HG03103 (cell line): ENCODE measurements around the gene RAB17.
A peak's percentile ranks its signal among the peaks of the same experiment; 100 is the strongest.

Experiments
- ATAC-seq: cut with Tn5 transposase; IDR thresholded peaks from one replicate; pipeline ENCODE4 v1.9.1; 2021; ENCODE audit warnings: low read depth; ENCODE audit not compliant: unreplicated experiment

RAB17 gene

DNA sequence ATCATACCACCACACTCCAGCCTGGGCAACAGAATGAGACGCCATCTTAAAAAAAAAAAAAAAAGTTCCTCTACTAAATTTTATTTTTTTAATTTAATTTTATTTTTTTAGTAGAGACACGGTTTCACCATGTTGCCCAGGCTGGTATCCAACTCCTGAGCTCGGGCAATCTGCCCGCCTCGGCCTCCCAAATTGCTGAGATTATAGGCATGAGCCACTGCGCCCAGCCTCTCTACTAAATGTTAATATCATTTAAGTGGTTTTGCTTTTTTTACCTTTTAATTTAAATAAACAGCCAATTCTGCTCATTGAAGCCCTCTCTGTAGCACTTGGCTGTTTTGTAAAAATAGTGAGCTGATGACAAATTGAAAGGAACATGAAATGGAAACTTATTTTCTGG is 9.2 kb downstream of the RAB17 start:
- ATAC-seq, result no peak

DNA sequence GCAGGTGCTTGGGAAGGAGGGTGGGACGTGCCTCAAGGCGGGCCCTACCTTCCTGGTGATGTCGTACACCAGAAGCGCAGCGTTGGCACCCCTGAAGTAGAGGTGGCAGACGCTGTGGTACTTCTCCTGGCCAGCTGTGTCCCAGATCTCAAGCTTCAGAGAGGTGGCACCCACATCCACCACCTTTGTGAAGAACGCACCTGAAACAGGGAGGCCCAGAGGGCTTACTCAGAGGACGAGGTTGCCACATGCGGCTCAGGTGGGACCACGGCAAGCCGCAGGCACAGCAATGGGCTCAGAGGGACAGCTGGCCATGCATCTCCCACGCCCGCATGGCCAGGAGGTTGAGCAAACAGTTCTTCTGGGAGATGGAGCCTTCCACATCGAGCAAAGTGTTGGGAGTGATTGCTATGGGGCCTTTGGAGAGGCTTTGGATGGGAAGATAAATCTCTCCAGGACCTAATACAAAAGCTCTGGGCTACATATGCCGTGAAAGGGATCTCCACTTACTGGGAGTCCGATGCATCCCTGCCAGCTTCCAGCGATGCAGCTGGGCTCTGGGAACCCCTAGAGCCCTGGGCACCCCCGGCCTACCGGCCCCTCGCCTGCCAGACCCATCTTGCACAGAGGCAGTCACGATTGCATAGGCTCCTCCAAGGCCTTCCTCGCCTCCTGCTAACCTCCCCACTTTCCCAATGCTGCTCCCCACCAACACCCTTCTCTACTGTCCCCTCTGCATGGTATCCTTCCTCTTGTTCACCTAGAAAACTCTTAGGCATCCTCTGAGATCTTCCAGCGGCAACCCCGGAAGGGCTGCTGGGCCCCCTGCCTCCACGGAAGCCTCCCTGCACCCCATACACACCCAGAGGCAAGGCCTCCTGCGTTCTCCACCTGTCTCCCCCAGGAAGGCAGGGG is 12.3 kb downstream of the RAB17 start:
- no peak for ATAC-seq

DNA sequence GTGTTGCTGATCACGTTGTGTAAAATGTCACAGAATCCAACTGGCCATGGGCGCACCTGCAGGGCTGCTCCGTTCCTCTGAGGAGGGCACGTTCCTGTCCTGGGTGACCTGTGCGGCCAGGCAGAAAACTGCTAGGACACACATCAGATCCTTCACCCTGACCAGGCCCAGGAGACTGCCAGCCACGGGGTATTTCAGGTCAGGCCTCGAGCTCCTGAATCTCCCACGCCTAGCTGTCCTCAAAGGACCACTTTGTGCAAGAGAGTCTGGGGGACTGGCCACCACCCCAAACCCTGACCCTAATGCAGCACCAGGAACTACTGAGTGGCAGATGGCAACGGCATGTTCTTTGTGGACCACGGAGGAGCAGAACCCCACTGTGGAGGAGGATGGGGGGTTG is 13.1 kb downstream of the RAB17 start:
- ATAC-seq, result no peak

DNA sequence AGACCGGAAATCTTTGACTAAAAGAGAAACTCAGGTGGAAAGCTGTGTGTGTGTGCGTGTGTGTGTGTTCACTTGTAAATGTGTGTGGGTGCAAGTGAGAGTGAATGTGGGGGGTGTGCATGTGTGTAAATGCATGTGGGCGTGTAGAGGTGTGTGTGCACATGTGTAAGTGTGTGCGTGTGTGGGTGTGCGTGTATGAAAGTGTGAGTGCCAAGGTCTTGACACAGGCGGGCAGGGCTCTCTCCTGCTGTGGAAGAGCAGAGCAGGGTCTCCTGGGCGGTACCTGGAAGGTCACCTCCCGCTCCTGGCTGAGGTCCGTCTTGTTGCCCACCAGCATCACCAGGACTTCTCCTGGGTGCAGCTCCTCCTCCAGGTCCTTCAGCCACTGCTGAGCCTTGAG is 13.6 kb downstream of the RAB17 start:
- no peak for ATAC-seq

DNA sequence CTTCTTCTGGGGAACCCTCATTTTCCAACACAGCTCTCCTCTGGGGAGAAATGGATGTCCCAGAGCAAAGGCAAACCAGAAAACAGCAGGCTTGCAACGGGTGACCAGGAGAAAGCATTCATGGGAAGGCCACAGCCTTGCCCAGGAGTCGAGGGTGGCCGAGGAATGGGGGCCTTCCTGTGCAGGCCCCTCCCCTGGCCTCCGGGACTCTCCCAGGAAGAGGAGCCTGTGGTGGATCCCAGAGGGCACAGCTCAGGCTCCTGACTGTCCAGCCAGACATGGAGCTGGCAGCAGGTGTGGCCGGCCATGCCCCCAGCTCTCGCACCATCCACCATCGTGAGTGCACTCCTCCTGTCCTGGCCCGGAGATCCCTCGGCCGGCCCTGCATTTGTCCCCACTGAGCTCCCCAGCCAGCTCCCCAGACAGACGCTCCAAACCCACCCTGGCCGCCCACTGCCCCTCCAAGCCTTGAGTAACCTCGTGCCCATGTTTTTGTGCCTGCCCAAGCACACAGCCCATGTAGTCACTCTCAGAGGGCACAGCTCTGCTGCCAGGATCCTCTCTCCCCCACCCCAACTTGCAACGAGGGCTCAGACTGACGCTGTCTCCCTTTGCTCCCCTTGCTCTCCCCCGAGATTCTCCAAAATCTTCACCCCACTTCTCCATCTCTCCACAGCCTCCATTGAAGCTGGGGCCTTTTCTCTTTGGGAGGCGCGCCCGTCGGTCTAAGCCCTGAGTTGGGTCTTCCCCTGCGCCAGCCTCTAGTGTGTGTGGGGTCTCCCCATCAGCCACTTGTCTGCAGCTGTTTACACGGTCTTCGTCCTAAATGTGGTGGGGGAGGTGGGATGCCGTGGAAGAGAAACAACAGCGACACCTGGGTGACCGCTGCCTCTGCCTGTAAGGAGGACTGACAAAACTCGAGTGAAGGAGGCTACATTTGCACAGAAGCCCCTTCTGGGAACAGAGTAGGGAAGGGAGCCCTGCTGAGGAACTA is 14.4 kb downstream of the RAB17 start:
- no peak for ATAC-seq

DNA sequence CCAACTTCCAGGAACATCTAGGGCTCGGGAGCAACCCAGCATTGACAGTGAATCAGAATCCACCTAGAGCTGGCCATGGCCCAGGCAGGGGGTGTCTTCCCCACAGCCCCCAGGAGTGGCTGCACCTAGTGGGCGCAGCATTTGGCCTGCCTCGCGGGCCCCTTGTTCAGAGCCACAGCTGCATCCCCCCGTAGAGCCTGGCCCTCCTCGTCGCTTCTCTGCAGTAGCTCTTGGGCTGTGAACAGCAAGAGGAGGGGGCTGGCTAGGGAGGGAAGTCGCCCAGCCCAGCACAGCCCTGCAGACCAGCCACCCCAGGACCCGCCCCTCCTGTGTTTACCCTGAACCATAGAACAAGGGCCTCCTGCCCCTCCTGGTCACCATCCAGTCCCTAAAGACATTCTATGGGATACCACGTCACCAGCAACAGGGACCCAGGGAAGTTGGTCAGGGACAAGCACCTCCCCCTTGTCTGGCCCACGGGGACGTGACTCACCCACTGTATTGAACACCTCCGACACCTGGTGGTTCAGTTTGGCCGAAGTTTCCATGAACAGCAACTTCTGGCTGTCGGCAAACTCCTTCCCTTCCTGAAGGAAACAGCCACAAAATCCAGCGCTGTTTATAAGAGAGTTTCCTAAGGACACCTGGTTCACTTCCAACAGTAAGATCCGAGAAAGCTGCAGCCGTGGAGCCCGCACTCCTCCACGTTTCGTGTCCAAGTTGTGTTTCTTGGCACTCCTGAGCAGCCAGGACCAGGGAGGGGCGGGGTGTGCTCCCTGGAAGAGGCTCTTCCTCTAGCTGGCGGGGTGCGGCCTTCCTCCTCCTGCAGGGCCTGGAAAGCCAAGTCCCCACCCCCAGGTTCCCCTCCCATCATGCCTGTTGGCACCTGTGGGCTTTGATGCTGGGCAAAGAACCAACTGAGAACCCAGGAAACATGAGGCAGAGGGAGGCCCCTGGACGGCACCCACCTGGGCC is 15.4 kb downstream of the RAB17 start:
- no peak for ATAC-seq

DNA sequence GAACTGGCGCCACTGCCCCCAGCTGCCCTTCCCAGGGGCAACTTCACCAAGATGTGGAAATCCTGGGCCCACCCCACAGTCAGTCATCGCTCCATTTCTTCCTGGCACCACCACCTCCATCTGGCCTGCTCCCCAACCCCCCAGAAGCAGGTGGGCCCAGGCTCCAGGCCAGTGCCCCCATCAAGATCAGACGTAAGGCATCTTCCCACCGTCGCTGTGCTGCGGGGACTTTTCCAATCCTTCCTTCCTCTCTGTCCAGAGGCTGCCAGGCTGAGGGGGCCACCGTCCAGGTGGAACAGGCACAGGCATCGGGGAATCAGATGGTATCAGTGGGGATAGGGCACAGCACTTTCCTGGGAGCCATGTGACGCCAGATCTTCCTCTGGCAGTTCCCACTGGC is 16.1 kb downstream of the RAB17 start:
- ATAC-seq, result no peak

DNA sequence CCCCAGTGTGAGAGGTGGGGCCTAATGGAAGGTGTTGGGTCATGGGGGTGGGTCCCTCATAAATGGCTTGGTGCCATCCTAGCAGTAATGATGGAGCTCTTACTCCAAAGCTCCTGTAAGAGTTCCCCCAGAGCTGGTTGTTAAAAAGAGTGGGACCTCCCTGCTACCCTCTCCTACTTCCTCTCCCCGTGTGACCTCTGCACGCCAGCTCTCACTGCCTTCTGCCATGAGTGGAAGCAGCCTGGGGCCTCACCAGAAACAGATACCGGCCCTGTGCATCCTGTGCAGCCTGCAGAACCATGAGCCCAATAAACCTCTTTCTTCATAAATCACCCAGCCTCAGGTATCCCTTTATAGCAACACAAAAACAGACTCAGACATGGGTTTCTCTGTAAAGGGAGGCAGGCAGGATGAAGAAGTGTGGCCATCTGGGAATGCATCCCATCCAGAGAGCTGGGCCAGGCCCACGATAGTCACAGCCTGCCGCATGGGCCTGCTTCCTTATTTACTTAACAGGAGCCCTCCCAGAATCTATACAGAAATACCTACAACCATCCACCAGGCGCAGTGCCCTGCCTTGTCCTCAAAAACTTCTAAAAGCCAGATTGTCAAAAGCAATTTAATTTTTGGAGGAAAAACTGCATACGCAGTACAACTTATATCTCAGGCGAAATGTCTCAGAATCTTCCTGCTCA is 16.7 kb downstream of the RAB17 start:
- no peak for ATAC-seq

DNA sequence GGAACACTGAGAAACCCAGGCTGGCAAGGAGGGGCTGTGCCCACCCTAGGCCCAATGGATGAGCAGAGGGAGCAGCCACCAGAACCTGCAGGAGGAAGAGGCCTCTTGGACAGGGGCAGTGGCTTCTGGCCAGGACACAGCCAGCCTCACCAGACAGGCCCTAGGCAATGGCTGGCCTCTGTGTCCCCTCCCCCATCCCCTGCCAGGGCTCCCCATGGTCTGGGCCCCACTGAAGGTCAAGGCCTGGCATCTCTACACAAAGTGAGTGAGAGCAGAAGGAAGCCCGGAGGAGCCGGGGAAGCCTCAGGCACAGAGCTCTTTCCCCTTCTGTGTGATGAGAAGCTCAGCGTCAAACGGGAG is 17.8 kb downstream of the RAB17 start:
- ATAC-seq, result no peak

DNA sequence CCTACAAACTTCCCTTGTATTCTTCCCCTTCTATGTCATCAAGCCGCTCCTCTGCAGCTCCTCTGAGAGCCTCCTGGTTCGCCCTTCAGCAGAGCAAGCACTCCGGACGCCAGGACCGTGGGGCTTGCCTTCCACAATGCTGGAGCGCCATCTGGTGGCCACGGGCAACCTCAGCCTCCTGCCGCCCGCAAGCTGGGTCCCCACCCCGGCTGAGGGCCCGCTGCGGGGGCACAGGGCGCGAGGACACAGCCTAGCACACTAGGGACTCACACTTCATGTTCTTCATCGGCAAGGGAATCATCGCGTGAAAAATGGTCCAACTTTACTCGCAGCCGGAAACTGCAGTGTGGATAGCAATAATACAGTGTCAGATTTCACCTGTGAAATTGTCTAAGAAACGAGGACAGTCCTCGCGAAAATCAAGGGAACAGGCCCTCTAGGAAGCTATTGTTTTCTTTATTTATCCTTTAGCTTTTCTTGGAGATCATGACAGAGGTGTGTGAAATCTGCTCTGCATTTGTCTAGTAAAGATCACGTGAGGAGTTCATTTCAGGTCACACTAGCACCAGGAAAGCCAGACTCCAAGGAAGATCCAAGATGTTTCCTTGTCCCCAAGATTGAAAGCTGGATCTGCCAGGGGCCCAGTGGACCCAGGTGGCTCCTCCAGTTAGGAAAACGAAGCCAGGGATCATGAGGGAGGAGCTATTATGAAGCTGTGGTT is 18.4 kb downstream of the RAB17 start:
- ATAC-seq, result peak; percentile 83

DNA sequence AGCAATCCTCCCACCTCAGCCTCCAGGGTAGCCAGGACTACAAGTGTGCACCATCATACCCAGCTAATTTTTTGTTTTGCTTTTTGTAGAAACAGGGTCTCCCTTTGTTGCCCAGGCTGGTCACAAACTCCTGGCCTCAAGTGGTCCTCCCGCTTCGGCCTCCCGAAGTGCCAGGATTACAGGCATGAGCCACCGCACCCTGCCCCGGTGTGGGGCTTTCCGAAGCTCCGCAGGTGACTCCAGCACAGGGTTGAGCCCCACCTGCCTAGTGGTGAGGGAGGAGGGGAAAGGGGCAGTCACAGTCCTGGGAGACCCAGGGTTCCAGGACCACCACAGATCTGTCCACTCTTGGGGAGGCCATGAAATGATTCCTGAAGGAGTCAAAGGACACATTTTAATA is 19.0 kb downstream of the RAB17 start:
- ATAC-seq, result no peak

DNA sequence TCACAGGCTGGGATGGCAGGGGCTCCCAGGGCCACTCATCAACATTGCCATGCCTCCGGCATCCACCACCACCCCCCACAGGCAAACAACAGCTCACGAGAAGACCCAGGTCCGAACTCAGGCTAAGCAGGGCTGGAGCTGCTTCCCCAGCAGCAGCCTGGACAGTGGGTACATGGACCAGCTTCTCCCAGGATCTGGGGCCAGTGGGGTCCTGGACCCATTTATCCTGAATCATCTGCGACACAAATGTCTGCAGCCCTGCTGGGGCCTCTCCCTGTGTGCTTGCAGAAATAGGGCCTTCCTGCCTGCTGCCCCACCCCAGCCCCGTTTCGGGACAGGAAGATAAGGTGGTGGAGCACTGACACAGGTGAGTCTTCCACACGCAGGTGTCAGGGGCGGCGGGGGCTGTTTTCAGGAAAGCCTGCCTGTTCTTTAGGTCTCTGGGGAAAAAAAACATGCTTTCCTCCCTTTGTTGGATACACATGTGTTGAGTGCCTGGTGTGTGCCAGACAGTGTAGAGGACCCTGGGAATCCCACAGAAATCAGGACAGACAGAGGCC is 19.7 kb downstream of the RAB17 start:
- no peak for ATAC-seq

DNA sequence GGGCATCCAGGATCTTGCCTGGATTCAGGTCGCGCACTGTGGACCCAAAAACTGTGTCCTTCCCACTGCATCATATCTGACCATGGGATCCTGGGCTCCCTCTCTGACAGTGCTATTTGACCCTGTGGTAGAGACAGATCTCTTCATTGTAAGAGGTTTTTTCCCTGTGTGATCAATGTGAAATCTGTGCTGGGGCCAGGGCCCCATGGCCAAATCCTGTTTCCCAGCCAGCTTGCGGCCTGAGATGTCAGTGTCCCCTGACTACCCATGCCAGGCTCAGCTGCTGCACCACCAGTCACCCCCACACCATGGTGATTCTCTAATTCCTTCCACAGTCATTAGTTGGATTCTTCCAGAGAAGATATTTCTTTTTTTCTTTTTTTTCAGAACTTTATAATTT is 20.6 kb downstream of the RAB17 start:
- ATAC-seq, result no peak

DNA sequence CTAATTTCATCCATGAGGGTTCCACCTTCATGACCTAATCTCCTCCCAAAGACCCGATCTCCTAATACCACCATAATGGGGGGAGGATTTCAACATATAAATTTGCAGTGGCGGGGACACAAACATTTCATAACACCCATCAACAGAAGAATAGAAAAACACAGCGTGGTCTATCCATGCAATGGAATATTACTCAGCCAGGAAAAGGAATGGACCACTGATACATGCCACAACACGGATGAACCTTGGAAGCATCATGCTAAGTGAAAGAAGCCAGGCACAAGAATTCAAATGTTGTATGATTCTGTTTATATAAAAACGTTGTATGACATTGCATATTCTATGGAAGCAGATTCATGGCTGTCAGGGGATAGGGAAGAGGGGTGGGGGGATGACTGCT is 21.5 kb downstream of the RAB17 start:
- no peak for ATAC-seq

DNA sequence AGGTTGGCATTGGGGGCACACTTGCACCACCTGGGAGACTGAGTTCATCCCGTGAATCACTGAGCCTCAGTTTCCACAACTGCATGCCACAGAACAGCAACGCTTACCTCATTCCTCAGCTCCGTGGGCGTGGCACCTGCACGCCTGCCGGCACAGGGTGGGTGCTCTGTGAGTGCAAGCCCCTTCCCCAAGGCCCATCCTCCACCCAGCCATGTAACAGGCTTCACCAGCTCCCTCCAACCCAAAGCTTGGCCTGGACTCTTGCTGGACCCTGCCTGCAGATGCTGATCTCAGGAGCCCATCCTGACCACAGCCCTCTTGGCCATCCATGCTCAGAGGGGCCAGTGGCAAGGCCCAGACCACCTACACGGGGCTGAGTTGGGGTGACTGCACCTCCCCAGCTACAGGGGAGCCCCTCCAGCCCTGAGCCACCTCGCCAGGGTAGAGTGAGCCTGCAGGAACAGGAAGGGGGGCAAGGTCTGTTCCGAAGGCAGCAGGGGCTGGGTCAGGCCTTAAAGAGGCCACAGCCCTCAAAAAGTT is 22.3 kb downstream of the RAB17 start:
- ATAC-seq, result no peak

DNA sequence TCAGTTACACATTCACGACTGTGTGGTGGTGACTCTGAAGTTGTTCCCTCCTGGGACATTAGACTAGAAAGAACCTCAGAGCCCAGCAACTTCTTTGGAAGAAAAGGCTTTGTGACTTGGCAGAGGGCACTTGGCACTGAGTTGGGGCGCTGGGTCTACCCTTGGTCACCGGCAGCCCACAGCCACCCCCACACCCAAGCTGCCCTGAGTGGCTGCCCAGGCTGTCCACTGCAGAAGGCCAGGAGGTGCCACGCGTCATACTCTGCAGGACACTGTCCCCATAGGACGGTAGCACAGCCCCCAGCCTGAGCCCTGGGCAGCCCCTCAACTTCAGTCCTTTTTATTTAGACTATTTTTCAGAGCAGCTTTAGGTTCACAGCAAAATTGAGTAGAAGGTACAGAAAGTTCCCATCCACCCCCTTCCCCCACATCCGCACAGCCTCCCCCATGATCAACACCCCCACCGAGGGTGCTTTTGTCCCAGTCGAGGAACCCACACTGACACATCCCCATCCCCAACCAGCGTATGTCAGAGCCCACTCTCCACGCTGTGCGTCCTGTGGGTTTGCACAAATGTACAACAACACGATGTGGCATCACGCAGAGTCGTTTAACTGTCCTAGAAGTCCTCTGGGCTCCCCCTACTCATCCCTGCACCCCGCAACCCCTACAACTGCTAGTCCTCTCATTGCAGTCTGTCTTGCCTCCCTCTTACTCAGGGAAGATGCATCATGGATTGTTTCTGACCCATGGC is 23.1 kb downstream of the RAB17 start:
- no peak for ATAC-seq

DNA sequence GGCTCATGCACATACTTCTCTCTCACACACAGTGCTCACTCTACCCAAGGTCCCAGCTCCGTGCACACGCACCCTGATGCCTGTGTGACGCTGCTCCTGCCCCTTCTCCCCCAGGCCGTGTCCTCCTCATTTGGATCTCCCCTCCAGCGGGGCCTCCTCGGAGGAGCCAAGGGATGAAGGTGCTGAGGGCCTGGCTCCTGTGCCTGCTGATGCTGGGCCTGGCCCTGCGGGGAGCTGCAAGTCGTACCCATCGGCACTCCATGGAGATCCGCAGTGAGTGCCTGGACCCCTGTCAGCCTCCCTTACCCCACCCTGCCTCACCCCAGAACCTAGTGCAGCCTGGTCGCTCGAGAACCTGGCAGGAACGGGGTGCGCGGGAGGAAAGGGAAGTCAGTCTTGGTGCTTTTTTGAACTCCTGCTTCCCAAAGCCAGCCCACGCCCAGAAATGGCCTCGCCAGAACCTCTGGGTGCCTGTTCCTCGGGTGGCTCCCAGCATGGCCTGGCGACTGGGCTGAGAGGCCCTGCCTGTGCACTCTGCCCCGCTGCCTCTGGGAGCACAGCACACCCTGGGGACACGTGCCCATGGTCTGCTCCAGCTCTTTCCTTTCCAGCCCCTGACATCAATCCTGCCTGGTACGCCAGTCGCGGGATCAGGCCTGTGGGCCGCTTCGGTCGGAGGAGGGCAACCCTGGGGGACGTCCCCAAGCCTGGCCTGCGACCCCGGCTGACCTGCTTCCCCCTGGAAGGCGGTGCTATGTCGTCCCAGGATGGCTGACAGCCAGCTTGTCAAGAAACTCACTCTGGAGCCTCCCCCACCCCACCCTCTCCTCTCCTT is 23.9 kb downstream of the RAB17 start, which contains the start of gene PRLH:
TSS of gene PRLH (plus strand) at position 174 of the 835 bp plus-strand sequence. CDS start at position 174, 0 bp downstream.
- ATAC-seq, result no peak
